Measurements from ENCODE around the gene LEFTY1.

Gene LEFTY1

DNA sequence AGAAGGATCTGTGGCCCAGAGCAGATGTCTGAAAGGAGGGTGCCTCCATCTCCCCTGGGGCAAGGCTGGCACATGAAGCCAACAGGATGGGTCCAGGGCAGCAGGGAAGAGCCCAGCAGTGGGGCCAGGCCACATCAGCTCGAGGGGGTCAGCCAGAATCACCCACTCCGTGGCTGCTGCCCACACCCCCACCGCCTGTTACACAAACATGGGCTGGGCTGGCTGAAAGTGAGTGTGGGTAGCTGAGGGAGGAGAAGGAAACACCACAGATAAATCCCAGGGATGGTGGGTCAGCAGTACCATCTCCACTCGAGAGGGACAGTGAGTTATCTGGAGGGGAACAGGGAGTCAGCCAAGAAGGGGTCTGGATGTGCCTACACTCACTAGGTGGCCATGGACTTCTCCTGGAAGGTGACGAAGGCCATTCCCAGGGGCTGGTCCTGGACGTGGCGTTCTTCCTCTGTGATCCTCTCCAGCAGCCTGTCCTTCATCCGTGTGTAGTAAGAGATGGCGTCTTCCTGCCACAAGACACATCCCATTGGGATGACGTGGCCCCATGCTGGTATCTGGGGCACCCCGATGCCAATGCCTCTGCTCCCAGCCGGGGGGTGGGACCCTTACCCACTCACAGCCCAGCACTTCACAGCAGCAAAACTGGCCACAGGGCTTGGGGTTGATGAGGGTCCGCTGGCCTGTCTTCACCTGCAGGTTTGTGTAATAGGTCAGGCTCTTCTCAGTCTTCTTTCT, 26.9 kb downstream of the LEFTY1 start:
- H3K79me2 ChIP-seq (ENCODE audit: control insufficient read depth, low read length), result no peaks in the 10 kb centered on the region
- no peaks in the 10 kb centered on the region for H3K4me1 ChIP-seq (ENCODE audit: control insufficient read depth, low read length)
- H3K9me2 ChIP-seq (replicated peaks; ENCODE audit: control insufficient read depth, low read length), result no peaks in the 10 kb centered on the region
- TF ChIP-seq, protein P1, sequence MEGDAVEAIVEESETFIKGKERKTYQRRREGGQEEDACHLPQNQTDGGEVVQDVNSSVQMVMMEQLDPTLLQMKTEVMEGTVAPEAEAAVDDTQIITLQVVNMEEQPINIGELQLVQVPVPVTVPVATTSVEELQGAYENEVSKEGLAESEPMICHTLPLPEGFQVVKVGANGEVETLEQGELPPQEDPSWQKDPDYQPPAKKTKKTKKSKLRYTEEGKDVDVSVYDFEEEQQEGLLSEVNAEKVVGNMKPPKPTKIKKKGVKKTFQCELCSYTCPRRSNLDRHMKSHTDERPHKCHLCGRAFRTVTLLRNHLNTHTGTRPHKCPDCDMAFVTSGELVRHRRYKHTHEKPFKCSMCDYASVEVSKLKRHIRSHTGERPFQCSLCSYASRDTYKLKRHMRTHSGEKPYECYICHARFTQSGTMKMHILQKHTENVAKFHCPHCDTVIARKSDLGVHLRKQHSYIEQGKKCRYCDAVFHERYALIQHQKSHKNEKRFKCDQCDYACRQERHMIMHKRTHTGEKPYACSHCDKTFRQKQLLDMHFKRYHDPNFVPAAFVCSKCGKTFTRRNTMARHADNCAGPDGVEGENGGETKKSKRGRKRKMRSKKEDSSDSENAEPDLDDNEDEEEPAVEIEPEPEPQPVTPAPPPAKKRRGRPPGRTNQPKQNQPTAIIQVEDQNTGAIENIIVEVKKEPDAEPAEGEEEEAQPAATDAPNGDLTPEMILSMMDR (IDR thresholded peaks at IDR 0.05; ENCODE audit: low read depth, low read length, poor library complexity, severe bottlenecking), result no peak
- TF ChIP-seq EZH2phosphoT487 (IDR thresholded peaks at IDR 0.05; ENCODE audit: borderline replicate concordance, low read length), result no peak
- H3K9me3 ChIP-seq (ENCODE audit: control insufficient read depth, insufficient read depth, low read length), result no peaks in the 10 kb centered on the region
- no peaks in the 10 kb centered on the region for H4K20me1 ChIP-seq (ENCODE audit: control insufficient read depth, insufficient read depth, low read depth, low read length)
- H3K4me2 ChIP-seq (ENCODE audit: low read length), result no peak overlapping the region
- no peaks in the 10 kb centered on the region for H3K36me3 ChIP-seq (ENCODE audit: control insufficient read depth, low read length)
- H3K27me3 ChIP-seq (ENCODE audit: control insufficient read depth, low read length), result no peaks in the 10 kb centered on the region
- no peaks in the 10 kb centered on the region for H3F3A ChIP-seq (ENCODE audit: control insufficient read depth, insufficient read depth)
- H3K4me3 ChIP-seq (ENCODE audit: low read length), result no peak overlapping the region
- H3K27ac ChIP-seq (ENCODE audit: low read depth, low read length), result no peak overlapping the region

DNA sequence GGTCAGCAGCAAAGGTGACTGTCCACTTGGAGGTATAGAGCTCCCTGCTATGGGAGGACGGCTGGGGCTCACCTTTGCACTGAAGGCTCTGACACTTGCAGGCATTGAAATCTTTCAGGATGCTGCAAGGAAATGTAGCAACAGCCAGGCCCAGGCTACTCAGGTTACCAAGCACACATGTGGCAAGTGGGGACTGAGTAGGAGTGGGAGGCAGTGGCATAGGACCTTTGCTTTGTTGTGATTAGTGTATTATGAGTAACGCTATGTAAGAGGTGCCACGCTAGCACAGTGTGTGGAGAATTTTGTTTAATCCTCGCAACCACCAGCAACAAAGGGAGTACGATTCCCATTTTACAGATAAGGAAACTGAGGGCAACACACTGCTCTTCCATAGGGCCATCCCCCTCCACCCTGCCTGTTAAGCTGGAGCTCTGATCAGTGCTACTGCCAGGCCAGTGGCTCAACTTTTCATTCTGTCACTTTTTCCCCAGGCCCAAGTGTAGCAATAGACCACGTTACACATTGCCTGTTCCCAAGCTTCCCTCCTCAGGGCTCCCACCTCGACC, 28.0 kb downstream of the LEFTY1 start:
- Histone ChIP-seq H3K9me3 (ENCODE audit: control insufficient read depth, insufficient read depth, low read length) (no peaks in the 10 kb centered on the region), H3K4me1 (ENCODE audit: control insufficient read depth, low read length) (no peaks in the 10 kb centered on the region), H3K27ac (ENCODE audit: low read depth, low read length) (no peak overlapping the region), H3K79me2 (ENCODE audit: control insufficient read depth, low read length) (no peaks in the 10 kb centered on the region), H4K20me1 (ENCODE audit: control insufficient read depth, insufficient read depth, low read depth, low read length) (no peaks in the 10 kb centered on the region), H3F3A (ENCODE audit: control insufficient read depth, insufficient read depth) (no peaks in the 10 kb centered on the region), H3K4me3 (ENCODE audit: low read length) (no peak overlapping the region), H3K27me3 (ENCODE audit: control insufficient read depth, low read length) (no peaks in the 10 kb centered on the region), H3K9me2 (replicated peaks; ENCODE audit: control insufficient read depth, low read length) (no peaks in the 10 kb centered on the region), H3K36me3 (ENCODE audit: control insufficient read depth, low read length) (no peaks in the 10 kb centered on the region), H3K4me2 (ENCODE audit: low read length) (no peak overlapping the region)
- TF ChIP-seq, protein P1 (IDR thresholded peaks at IDR 0.05; ENCODE audit: low read depth, low read length, poor library complexity, severe bottlenecking), result no peak
- no peak for TF ChIP-seq EZH2phosphoT487 (IDR thresholded peaks at IDR 0.05; ENCODE audit: borderline replicate concordance, low read length)

DNA sequence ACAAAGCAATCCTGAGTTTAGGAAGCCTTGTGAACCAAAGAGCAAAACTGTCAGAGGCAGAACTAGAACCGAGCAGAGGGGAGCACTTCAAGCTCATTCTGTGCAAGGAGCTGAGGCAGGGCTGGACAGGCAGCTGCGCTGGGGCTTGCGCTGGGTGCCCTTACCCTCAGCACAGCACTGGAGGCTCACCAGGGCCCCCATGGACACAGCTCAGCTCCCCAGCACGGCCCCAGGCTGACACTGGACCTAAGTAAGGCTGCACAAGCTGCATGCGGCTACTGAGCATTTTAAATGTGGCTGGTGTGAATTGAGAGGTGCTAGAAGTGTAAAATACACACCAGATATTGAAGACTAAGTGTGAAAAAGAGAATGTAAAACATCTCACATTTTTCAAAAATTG, 28.8 kb downstream of the LEFTY1 start:
- Histone ChIP-seq H3K9me3 (ENCODE audit: control insufficient read depth, insufficient read depth, low read length) (no peaks in the 10 kb centered on the region), H3K4me2 (ENCODE audit: low read length) (no peak overlapping the region), H3K36me3 (ENCODE audit: control insufficient read depth, low read length) (no peaks in the 10 kb centered on the region), H3K27me3 (ENCODE audit: control insufficient read depth, low read length) (no peaks in the 10 kb centered on the region), H4K20me1 (ENCODE audit: control insufficient read depth, insufficient read depth, low read depth, low read length) (no peaks in the 10 kb centered on the region), H3K9me2 (replicated peaks; ENCODE audit: control insufficient read depth, low read length) (no peaks in the 10 kb centered on the region), H3K79me2 (ENCODE audit: control insufficient read depth, low read length) (no peaks in the 10 kb centered on the region), H3K4me3 (ENCODE audit: low read length) (no peak overlapping the region), H3F3A (ENCODE audit: control insufficient read depth, insufficient read depth) (no peaks in the 10 kb centered on the region), H3K27ac (ENCODE audit: low read depth, low read length) (no peak overlapping the region), H3K4me1 (ENCODE audit: control insufficient read depth, low read length) (no peaks in the 10 kb centered on the region)
- no peak for TF ChIP-seq EZH2phosphoT487 (IDR thresholded peaks at IDR 0.05; ENCODE audit: borderline replicate concordance, low read length)
- TF ChIP-seq, protein P1 (IDR thresholded peaks at IDR 0.05; ENCODE audit: low read depth, low read length, poor library complexity, severe bottlenecking), result no peak

All from DOHH2 (cell line).